B cell (primary cell): ENCODE data around the gene TPK1. TPM values are rescaled to one million over a fixed set of nuclear protein-coding genes. Genes with fewer than 3 reads are reported as not detected.

Source experiments
- ATAC-seq: fragments of 200-7000 bp; cut with Tn5 transposase; one replicate; pipeline ENCODE4 v1.10.0; 2021; ENCODE audit warnings: low read depth, mild to moderate bottlenecking, moderate number of reproducible peaks, moderate library complexity
- CTCF ChIA-PET: fragments of 350-600 bp; sonication (Branson Sonifier 250); formaldehyde crosslinking; loops from one replicate; lab custom pipeline; 2021; ENCODE audit warnings: antibody characterized with exemption, inconsistent platforms; lab: Charles Lee
- POLR2A ChIA-PET: fragments of 350-600 bp; sonication (Branson Sonifier 250); formaldehyde crosslinking; loops from one replicate; lab custom pipeline; 2021; ENCODE audit warnings: antibody characterized with exemption; lab: Charles Lee
- DNase-seq: peaks from one replicate; pipeline ENCODE4 v3.0.0; 2013
- H2AFZ ChIP-seq: 2 replicates; pipeline ENCODE4 v1.6.1; 2012; ENCODE audit warnings: mild to moderate bottlenecking, low read depth, low read length; ENCODE audit not compliant: insufficient read depth, poor library complexity, severe bottlenecking
- H3K27ac ChIP-seq, 2 donors: 1 replicate in 1 of 2; 2 replicates in 1 of 2; pipeline ENCODE4 v1.5.1; 2012 to 2013; ENCODE audit warnings: low read length in 2 of 2, mild to moderate bottlenecking in 2 of 2, moderate library complexity in 1 of 2
- H3K27me3 ChIP-seq, 4 experiments: fragments of 200-600 bp in 1 of 4; sonication (generic) in 1 of 4; replicated peaks in 1 of 4; 1 replicate in 2 of 4; 2 replicates in 2 of 4; pipeline versions ENCODE4 v1.6.1 to v1.7.0; 2013 to 2016; ENCODE audit warnings: low read length in 3 of 4, mild to moderate bottlenecking in 2 of 4, mixed read lengths in 1 of 4, moderate library complexity in 1 of 4; ENCODE audit not compliant: insufficient read depth in 4 of 4, control insufficient read depth in 3 of 4; ENCODE audit errors: control extremely low read depth in 1 of 4
- H3K36me3 ChIP-seq, 2 experiments: replicated peaks in 1 of 2; 1 replicate in 1 of 2; 2 replicates in 1 of 2; pipeline versions ENCODE4 v1.6.1 to v1.7.1; 2013; ENCODE audit warnings: low read length in 1 of 2; ENCODE audit not compliant: insufficient read depth in 2 of 2, control insufficient read depth in 1 of 2; ENCODE audit errors: control extremely low read depth in 1 of 2, extremely low read depth in 1 of 2
- H3K4me1 ChIP-seq, 2 donors: fragments of 200-600 bp in 1 of 2; sonication (generic) in 1 of 2; 1 replicate in 1 of 2; 2 replicates in 1 of 2; pipeline versions ENCODE4 v1.5.1 to v1.6.1; 2013 to 2017; ENCODE audit warnings: low read length in 2 of 2; ENCODE audit not compliant: control insufficient read depth in 2 of 2, insufficient read depth in 2 of 2
- H3K4me2 ChIP-seq: replicated peaks from 2 replicates; pipeline ENCODE3; 2012; ENCODE audit warnings: mild to moderate bottlenecking, low read depth, low read length; ENCODE audit not compliant: poor library complexity, severe bottlenecking
- H3K4me3 ChIP-seq, 5 experiments: fragments of 200-600 bp in 1 of 5; sonication (generic) in 1 of 5; 1 replicate in 3 of 5; 2 replicates in 2 of 5; pipeline versions ENCODE4 v1.5.1 to v1.7.0; 2011 to 2016; ENCODE audit warnings: low read length in 4 of 5, mild to moderate bottlenecking in 4 of 5, low read depth in 2 of 5, control low read depth in 1 of 5, moderate library complexity in 1 of 5; ENCODE audit not compliant: insufficient read depth in 1 of 5; ENCODE audit errors: control extremely low read depth in 1 of 5, extremely low read depth in 1 of 5
- H3K79me2 ChIP-seq: fragments of 200-600 bp; sonication (generic); one replicate; pipeline ENCODE4 v1.6.0; 2016; ENCODE audit warnings: low read length; ENCODE audit not compliant: control insufficient read depth, insufficient read depth
- H3K9ac ChIP-seq: fragments of 200-600 bp; sonication (generic); 2 replicates; pipeline ENCODE4 v1.6.1; 2017; ENCODE audit warnings: mild to moderate bottlenecking, low read length, moderate library complexity
- H3K9me3 ChIP-seq, 3 donors: one replicate each; pipeline versions ENCODE4 v1.6.1 to v1.7.1; 2013; ENCODE audit warnings: low read length in 2 of 3; ENCODE audit not compliant: control insufficient read depth in 2 of 3, insufficient read depth in 1 of 3; ENCODE audit errors: control extremely low read depth in 1 of 3
- H4K20me1 ChIP-seq: 2 replicates; pipeline ENCODE4 v1.6.0; 2012; ENCODE audit warnings: mild to moderate bottlenecking, low read length; ENCODE audit not compliant: insufficient read depth, control insufficient read depth, poor library complexity, severe bottlenecking
- H3K27ac Mint-ChIP-seq: one replicate; pipeline ENCODE4 v1.8.0; 2021; ENCODE audit warnings: mixed read lengths
- H3K27me3 Mint-ChIP-seq: one replicate; pipeline ENCODE4 v1.8.0; 2021; ENCODE audit warnings: mixed read lengths
- H3K4me1 Mint-ChIP-seq: one replicate; pipeline ENCODE4 v1.8.0; 2021; ENCODE audit warnings: mixed read lengths
- H3K4me3 Mint-ChIP-seq: one replicate; pipeline ENCODE4 v1.8.0; 2021; ENCODE audit warnings: mixed read lengths
- H3K9me3 Mint-ChIP-seq: one replicate; pipeline ENCODE4 v1.8.0; 2022; ENCODE audit warnings: mixed read lengths; ENCODE audit not compliant: insufficient read depth
- EZH2 ChIP-seq: IDR thresholded peaks from 2 replicates; pipeline ENCODE4 v1.6.1; 2012; ENCODE audit warnings: borderline replicate concordance, low read depth, mild to moderate bottlenecking, moderate library complexity, low read length; ENCODE audit not compliant: insufficient read depth, poor library complexity, severe bottlenecking
- WGBS: methylation state at CpG from one replicate; pipeline ENCODE4 v1.1.5; 2013; ENCODE audit warnings: missing lambda C conversion rate; ENCODE audit not compliant: insufficient coverage; 5-methylcytosine and 5-hydroxymethylcytosine counted together
- intact Hi-C: fragments of 100-400 bp; cut with micrococcal nuclease; formaldehyde crosslinking; loops from one replicate; pipeline ENCODE4 v1.10.0; 2022
- polyA plus RNA-seq: library from polyadenylated mRNA; depleted of rRNA; stranded (reverse); fragments of >200 nt; gene quantifications from 2 replicates; pipeline ENCODE4 v1.2.3, GENCODE V29; 2012
- total RNA-seq, 2 donors: library from RNA; stranded (reverse); fragments of 120-200 nt in 1 of 2; gene quantifications; 1 replicate in 1 of 2; 2 replicates in 1 of 2; pipeline versions ENCODE4 v1.2.3 to v1.2.4, GENCODE V29; 2013 to 2022
- TF ChIP-seq, protein P1 (sequence below): fragments of 200-600 bp; IDR thresholded peaks from one replicate; pipeline ENCODE4 v1.8.0; 2022; ENCODE audit warnings: antibody characterized with exemption, mild to moderate bottlenecking

The TPK1 gene
- total and polyA plus RNA-seq, 2 donors (not counting 1 experiment from before 2014, with no cell fraction given), result 13.7 to 26.4 TPM

DNA sequence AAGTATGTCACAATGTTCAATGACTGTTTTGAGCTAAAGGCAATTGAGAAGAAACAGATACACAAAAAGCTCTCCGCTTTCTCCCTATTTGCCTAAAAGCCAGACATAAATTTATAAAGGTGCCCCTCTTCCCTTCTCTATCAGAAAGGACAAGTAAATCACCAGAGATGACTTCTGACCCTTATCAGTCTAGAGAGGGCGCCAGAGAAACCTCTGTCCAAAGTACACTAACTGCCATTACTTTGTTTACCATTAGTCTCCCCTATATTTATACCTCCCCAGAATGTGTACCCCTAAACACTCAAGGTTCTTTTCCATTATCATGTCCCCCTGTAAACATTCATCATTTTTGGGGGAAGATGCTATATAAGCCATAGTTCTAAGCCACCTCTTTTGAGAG, 49.3 kb downstream of the TPK1 start:
- H3K9me3 ChIP-seq, result no peaks in the 10 kb centered on the region
- no peaks in the 10 kb centered on the region for H3K27me3 ChIP-seq
- H3K79me2 ChIP-seq, result peaks cover 20% of the 10 kb centered on the region
- WGBS, result 100% methylated on average over 1 of the region's 2 CpGs
- TF ChIP-seq, protein P1, sequence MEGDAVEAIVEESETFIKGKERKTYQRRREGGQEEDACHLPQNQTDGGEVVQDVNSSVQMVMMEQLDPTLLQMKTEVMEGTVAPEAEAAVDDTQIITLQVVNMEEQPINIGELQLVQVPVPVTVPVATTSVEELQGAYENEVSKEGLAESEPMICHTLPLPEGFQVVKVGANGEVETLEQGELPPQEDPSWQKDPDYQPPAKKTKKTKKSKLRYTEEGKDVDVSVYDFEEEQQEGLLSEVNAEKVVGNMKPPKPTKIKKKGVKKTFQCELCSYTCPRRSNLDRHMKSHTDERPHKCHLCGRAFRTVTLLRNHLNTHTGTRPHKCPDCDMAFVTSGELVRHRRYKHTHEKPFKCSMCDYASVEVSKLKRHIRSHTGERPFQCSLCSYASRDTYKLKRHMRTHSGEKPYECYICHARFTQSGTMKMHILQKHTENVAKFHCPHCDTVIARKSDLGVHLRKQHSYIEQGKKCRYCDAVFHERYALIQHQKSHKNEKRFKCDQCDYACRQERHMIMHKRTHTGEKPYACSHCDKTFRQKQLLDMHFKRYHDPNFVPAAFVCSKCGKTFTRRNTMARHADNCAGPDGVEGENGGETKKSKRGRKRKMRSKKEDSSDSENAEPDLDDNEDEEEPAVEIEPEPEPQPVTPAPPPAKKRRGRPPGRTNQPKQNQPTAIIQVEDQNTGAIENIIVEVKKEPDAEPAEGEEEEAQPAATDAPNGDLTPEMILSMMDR, result peak; percentile 43
- TF ChIP-seq EZH2, result no peak
- peaks cover 6% of the 10 kb centered on the region for H3K4me1 Mint-ChIP-seq
- no peak overlapping the region for H3K4me3 Mint-ChIP-seq
- peaks cover 0 to 2% of the 10 kb centered on the region in 2 donors for H3K4me1 ChIP-seq
- no peak overlapping the region for H3K9ac ChIP-seq
- ChIA-PET CTCF (interaction anchor here (1.1 to 1.6 kb wide), 5 partner anchors 14 to 49 kb away, joined by 3 to 5 read pairs (median 3); no protein-coding TSS in a partner anchor), POLR2A (no interaction called here)
- H2AFZ ChIP-seq, result no peak overlapping the region
- no peak overlapping the region for H3K27ac Mint-ChIP-seq
- no peak overlapping the region for H3K27ac ChIP-seq
- intact Hi-C loops, result loop anchor here (5.0 kb wide), 1 partner anchor 71 kb away; no protein-coding TSS in a partner anchor
- peak; percentile 32 for DNase-seq
- no peaks in the 10 kb centered on the region for H3K9me3 Mint-ChIP-seq
- no peaks in the 10 kb centered on the region for H4K20me1 ChIP-seq
- H3K36me3 ChIP-seq, result no peaks in the 10 kb centered on the region
- H3K4me3 ChIP-seq, result no peak overlapping the region
- no peak for ATAC-seq
- no peak overlapping the region for H3K4me2 ChIP-seq
- H3K27me3 Mint-ChIP-seq, result no peaks in the 10 kb centered on the region

DNA sequence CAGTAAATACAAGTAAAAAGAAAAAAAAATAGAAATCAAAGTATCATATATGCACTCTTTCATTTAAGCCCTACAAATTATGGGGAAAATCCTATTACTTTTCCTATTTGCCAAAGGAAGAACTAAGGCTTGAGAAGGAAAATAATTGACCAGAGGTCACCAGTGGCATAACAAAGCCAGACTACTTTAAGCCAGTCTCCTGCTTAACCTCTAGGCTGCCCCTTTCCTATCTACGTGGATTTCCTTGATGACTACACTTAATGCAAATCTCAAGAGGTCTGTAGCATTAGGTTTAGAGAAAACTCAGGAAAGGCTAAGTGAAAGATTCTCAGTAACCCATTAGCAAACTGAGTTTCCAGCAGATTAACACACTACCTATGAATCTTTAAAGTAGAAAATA, 49.8 kb downstream of the TPK1 start:
- WGBS, result no CpG with 5 or more reads among the region's 1 CpG
- no peak for ATAC-seq
- Histone ChIP-seq H3K27ac (no peak overlapping the region), H3K9me3 (no peaks in the 10 kb centered on the region), H3K4me2 (no peak overlapping the region), H3K27me3 (no peaks in the 10 kb centered on the region), H3K4me1 (peaks cover 0 to 2% of the 10 kb centered on the region in 2 donors), H3K79me2 (peaks cover 18% of the 10 kb centered on the region), H4K20me1 (no peaks in the 10 kb centered on the region), H3K9ac (no peak overlapping the region), H3K36me3 (no peaks in the 10 kb centered on the region), H2AFZ (no peak overlapping the region), H3K4me3 (no peak overlapping the region)
- no peak for DNase-seq
- Mint-ChIP-seq H3K4me1 (peaks cover 6% of the 10 kb centered on the region), H3K27me3 (no peaks in the 10 kb centered on the region), H3K27ac (no peak overlapping the region), H3K9me3 (no peaks in the 10 kb centered on the region), H3K4me3 (no peak overlapping the region)
- TF ChIP-seq EZH2, result no peak
- intact Hi-C loops, result loop anchor here (5.0 kb wide), 1 partner anchor 71 kb away; no protein-coding TSS in a partner anchor
- CTCF ChIA-PET, result interaction anchor here (1.0 to 1.8 kb wide), 7 partner anchors 15 to 49 kb away, joined by 3 to 10 read pairs (median 3); partner anchors contain the start of gene TPK1
- POLR2A ChIA-PET, result interaction anchor here (0.7 kb wide), 1 partner anchor 40 kb away, joined by 3 read pairs; no protein-coding TSS in a partner anchor
